Esophagus squamous epithelium (tissue), 5 donors: Measurements from ENCODE around the gene ACTA1. TPM values are rescaled to one million over a fixed set of nuclear protein-coding genes. Genes with fewer than 3 reads are reported as not detected.
A peak's percentile ranks its signal among the peaks of the same experiment; 100 is the strongest.
"Not testable (repeated sequence)": the region's sequence is repeated elsewhere in the genome, so short reads cannot be mapped to it uniquely, and the experiment has no call there.

ENCODE experiments used
- DNase-seq: peaks from one replicate; lab custom pipeline; 2025; lab: John Stamatoyannopoulos, UW
- H3K27ac ChIP-seq, 4 donors: fragments of 200-600 bp; sonication (generic); one replicate each; pipeline ENCODE4 v1.5.1; 2016 to 2019; ENCODE audit warnings: mild to moderate bottlenecking in 1 of 4
- H3K27me3 ChIP-seq, 4 donors: fragments of 200-600 bp; sonication (generic); 1 replicate in 3 of 4; 2 replicates in 1 of 4; pipeline versions ENCODE4 v1.5.1 to v1.6.0; 2017 to 2021; ENCODE audit warnings: antibody characterized with exemption in 1 of 4
- H3K36me3 ChIP-seq, 3 donors: fragments of 200-600 bp; sonication (generic); one replicate each; pipeline ENCODE4 v1.5.1; 2016 to 2019
- H3K4me1 ChIP-seq, 3 donors: fragments of 200-600 bp; sonication (generic); one replicate each; pipeline ENCODE4 v1.5.1; 2017 to 2019
- H3K4me3 ChIP-seq, 4 donors: fragments of 200-600 bp; sonication (generic); 1 replicate in 3 of 4; 2 replicates in 1 of 4; pipeline ENCODE4 v1.5.1; 2016 to 2019; ENCODE audit warnings: mild to moderate bottlenecking in 2 of 4, moderate library complexity in 1 of 4
- H3K9me3 ChIP-seq, 3 donors: fragments of 200-600 bp; sonication (generic); one replicate each; pipeline ENCODE4 v1.5.1; 2016 to 2019
- POLR2A ChIP-seq, 4 donors: fragments of 450-650 bp; IDR thresholded peaks; one replicate each; pipeline ENCODE4 v1.6.1; 2017; ENCODE audit warnings: antibody characterized with exemption in 4 of 4, mild to moderate bottlenecking in 4 of 4, moderate library complexity in 3 of 4
- WGBS, 2 donors: methylation state at CpG; one replicate each; pipeline ENCODE4 v1.1.5; 2018; 5-methylcytosine and 5-hydroxymethylcytosine counted together
- intact Hi-C: fragments of 100-400 bp; cut with DNase I; formaldehyde crosslinking; loops from one replicate; pipeline ENCODE4 v1.15.0; 2022
- total RNA-seq, 4 donors: library from RNA; depleted of rRNA; stranded (reverse); fragments of >200 nt; gene quantifications; one replicate each; pipeline ENCODE4 v1.1.0, GENCODE V29; 2016
- TF ChIP-seq, protein P1 (sequence below), 6 experiments: fragments of 450-650 bp in 4 of 6; fragments of 200-600 bp in 2 of 6; sonication (generic) in 2 of 6; IDR thresholded peaks; one replicate each; pipeline ENCODE4 v1.5.1; 2016 to 2019; ENCODE audit warnings: antibody characterized with exemption in 6 of 6, mild to moderate bottlenecking in 4 of 6, moderate library complexity in 4 of 6
- donor health status: DM: yes; HTN: yes; CAD: no.

The ACTA1 gene
- under 1 TPM in 3 of 4 donors, not detected in 1; 0.19 to 0.75 (median 0.26) TPM for total RNA-seq

DNA sequence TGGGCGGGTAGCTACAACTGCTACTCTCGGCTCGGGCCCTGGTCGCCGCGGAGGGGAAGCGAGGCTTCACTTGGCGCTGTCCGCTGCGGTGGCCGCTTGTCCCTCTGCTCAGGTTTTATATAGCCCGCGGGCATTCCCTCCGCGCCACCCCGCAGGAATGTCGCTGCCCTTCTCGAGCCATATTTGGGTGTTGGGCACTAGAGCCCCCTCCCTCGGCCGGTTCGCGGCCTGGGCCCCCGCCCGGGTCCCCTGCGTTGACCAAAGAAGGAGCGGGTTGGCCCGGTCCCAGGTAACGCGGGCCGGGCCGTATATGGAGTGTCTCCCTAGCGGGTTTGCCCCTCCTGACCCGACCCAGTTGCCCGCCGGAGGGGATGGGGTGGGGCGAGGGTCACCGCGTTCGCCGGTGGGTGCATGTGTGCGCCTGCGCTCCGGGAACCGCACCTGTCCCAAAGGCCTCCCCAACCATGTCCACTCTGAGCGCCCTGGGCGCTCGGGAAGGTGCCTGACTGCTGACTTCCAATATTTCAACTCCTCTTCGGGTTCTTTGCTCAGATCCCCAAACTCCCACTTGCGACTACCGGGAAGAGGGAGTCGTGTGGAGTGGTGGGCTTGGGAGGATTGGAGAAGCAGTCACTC lies at the start of gene ACTA1:
ACTA1 (minus strand) TSS at position 90 of the 636 bp plus-strand sequence. CDS start 979 bp downstream, outside the sequence.
- Histone ChIP-seq H3K27me3 (peaks cover 37 to 74% (median 44%) of the 10 kb centered on the region in 4 donors), H3K4me3 (peak within 1 kb of the TSS in 1 of 4 donors; percentile 23), H3K4me1 (peaks cover 19 to 43% (median 21%) of the 10 kb centered on the region in 3 donors), H3K27ac (no peak within 1 kb of the TSS), H3K36me3 (peaks cover 0 to 4% (median 0%) of the 10 kb centered on the region in 3 donors), H3K9me3 (no peaks in the 10 kb centered on the region)
- no peak for TF ChIP-seq POLR2A (IDR thresholded peaks at IDR 0.05)
- TF ChIP-seq, protein P1, sequence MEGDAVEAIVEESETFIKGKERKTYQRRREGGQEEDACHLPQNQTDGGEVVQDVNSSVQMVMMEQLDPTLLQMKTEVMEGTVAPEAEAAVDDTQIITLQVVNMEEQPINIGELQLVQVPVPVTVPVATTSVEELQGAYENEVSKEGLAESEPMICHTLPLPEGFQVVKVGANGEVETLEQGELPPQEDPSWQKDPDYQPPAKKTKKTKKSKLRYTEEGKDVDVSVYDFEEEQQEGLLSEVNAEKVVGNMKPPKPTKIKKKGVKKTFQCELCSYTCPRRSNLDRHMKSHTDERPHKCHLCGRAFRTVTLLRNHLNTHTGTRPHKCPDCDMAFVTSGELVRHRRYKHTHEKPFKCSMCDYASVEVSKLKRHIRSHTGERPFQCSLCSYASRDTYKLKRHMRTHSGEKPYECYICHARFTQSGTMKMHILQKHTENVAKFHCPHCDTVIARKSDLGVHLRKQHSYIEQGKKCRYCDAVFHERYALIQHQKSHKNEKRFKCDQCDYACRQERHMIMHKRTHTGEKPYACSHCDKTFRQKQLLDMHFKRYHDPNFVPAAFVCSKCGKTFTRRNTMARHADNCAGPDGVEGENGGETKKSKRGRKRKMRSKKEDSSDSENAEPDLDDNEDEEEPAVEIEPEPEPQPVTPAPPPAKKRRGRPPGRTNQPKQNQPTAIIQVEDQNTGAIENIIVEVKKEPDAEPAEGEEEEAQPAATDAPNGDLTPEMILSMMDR (IDR thresholded peaks at IDR 0.05) = no peak
- no peak for DNase-seq
- intact Hi-C loops = no loop called here
- WGBS, 2 donors = 5% methylated on average over 11 of the region's 51 CpGs; no CpG with 5 or more reads in 1 of the 2 donors

DNA sequence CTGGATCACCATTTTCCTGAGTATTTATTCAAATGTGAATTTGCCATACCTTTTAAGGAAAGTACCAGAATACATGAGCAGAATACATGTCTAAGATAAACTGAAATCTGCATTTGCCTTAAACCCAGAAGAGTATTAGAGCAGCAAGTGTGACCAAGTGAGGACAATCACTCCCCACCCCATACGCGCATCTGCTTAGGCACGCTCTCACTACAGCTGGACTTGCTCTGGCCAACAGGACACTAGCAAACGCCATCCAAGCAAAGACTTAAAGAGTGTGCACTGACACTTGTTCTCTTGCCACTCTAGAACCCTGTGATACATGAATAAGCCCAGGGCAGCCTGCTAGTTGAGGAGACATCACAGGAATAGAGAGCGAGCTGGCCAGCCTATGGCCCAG lies 48.6 kb upstream of the ACTA1 start:
- Histone ChIP-seq H3K9me3 (no peaks in the 10 kb centered on the region), H3K4me1 (no peaks in the 10 kb centered on the region), H3K36me3 (peaks cover 4 to 98% (median 42%) of the 10 kb centered on the region in 3 donors), H3K27ac (no peak overlapping the region), H3K4me3 (no peak overlapping the region), H3K27me3 (no peaks in the 10 kb centered on the region)
- WGBS, 2 donors = 93 to 97% methylated on average over 4 of the region's 5 CpGs
- no peak for TF ChIP-seq POLR2A (IDR thresholded peaks at IDR 0.05)
- TF ChIP-seq, protein P1 (IDR thresholded peaks at IDR 0.05) = no peak
- intact Hi-C loops = loop anchor here (5.0 kb wide), 1 partner anchor 220 kb away; no protein-coding TSS in a partner anchor
- DNase-seq = no peak

DNA sequence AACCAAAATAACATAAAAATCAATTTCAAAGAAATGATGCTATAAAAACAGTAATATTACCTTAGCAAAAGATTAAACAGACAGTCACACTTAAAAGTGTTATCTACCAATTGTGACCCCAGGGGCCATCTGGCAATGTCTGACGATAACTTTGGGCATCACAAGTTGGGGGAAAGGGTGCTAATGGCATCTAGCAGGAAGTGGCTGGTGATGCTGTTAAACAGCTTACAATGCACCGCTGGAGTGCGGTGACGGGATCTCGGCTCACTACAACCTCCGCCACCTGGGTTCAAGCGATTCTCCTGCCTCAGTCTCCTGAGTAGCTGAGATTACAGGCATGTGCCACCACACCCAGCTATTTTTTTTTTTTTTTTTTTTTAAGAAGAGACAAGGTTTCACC lies 46.6 kb upstream of the ACTA1 start:
- no peaks in the 10 kb centered on the region for H3K4me1 ChIP-seq
- no peaks in the 10 kb centered on the region for H3K27me3 ChIP-seq
- no peak overlapping the region for H3K27ac ChIP-seq
- no peak overlapping the region for H3K4me3 ChIP-seq
- peaks cover 0 to 98% (median 38%) of the 10 kb centered on the region in 3 donors for H3K36me3 ChIP-seq
- WGBS, 2 donors = 92 to 96% methylated on average over 7 of the region's 7 CpGs
- no peaks in the 10 kb centered on the region for H3K9me3 ChIP-seq
- TF ChIP-seq POLR2A (IDR thresholded peaks at IDR 0.05) = no peak
- TF ChIP-seq, protein P1 (IDR thresholded peaks at IDR 0.05) = no peak
- DNase-seq = no peak
- intact Hi-C loops = loop anchor here (5.0 kb wide), 1 partner anchor 218 kb away; no protein-coding TSS in a partner anchor

DNA sequence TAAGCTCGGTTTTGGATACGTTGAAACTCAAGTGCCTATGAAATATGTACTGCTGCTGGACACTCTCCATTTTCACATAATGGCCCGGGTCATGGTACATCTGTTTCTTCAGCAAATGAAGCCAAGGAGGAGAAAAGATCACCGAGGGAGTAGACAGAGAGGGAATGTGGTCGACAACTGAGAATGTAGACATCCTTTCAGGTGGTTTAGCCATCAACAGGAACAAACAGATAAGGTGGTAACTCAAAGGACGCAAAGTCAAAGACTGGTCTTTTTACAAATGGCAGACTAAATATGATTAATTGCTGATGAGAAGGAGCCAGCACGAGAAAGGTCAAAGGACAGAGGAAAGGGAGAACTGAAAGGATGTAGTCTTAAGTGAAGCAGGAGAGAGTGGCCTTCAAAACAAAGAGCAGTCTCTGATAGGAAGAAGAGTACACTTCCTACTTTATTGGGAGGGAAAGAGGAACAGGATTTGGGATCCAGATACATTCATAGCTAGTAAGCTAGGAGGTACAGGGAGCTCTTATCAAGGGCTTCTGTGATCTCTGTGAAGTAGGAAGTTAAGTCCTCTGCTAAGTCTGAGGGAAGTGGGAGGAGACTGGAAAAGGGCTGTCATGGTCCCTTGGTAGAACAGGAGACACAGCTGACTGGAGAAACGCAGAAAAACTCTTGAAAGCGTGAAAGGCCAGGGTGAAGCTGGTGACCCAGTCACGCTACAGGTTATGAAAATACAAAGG lies 45.9 kb upstream of the ACTA1 start:
- Histone ChIP-seq H3K4me3 (no peak overlapping the region), H3K36me3 (peaks cover 0 to 98% (median 40%) of the 10 kb centered on the region in 3 donors), H3K27ac (no peak overlapping the region), H3K9me3 (no peaks in the 10 kb centered on the region), H3K27me3 (no peaks in the 10 kb centered on the region), H3K4me1 (no peaks in the 10 kb centered on the region)
- intact Hi-C loops = loop anchor here (5.0 kb wide), 1 partner anchor 218 kb away; no protein-coding TSS in a partner anchor
- TF ChIP-seq POLR2A (IDR thresholded peaks at IDR 0.05) = no peak
- TF ChIP-seq, protein P1 (IDR thresholded peaks at IDR 0.05) = no peak
- DNase-seq = no peak
- WGBS, 2 donors = 68 to 76% methylated on average over 10 of the region's 10 CpGs

DNA sequence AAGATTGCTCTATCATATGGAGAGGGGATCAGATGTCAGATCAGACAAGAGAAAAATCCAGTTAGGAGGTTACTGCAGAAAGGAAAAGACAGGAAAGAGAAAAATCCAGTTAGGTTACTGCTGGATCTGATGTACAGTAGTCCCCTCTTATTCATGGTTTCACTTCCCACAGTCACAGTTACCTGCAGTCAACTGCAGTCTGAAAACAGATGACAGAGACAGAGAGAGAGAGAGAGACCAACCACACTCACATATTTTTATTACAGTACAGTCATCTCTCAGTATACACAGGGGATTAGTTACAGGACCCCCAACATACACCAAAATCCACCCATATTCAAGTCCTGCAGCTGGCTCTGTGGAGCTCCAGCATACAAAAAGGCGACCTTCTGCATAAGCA lies 45.0 kb upstream of the ACTA1 start:
- no peak overlapping the region for H3K27ac ChIP-seq
- WGBS, 2 donors = 83 to 92% methylated on average over 1 of the region's 1 CpG
- H3K9me3 ChIP-seq = no peaks in the 10 kb centered on the region
- no peaks in the 10 kb centered on the region for H3K4me1 ChIP-seq
- DNase-seq = no peak
- intact Hi-C loops = no loop called here
- TF ChIP-seq, protein P1 (IDR thresholded peaks at IDR 0.05) = no peak
- no peak for TF ChIP-seq POLR2A (IDR thresholded peaks at IDR 0.05)
- H3K36me3 ChIP-seq = peaks cover 0 to 98% (median 41%) of the 10 kb centered on the region in 3 donors
- H3K27me3 ChIP-seq = no peaks in the 10 kb centered on the region
- no peak overlapping the region for H3K4me3 ChIP-seq

DNA sequence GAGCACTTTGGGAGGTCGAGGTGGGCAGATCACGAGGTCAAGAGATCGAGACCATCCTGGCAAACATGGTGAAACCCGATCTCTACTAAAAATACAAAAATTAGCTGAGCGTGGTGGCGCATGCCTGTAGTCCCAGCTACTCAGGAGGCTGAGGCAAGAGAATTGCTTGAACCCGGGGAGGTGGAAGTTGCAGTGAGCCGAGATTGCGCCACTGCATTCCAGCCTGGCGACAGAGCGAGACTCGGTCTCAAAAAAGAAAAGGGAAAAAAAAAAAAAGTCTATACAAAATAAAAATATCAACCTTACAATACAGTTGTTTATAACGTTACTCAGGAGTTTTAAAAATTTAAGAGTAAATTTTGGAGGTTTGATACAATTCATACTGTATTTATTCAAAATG lies 42.0 kb upstream of the ACTA1 start:
- H3K36me3 ChIP-seq = peaks cover 0 to 98% (median 28%) of the 10 kb centered on the region in 3 donors

More for the DNA sequence above, 42.0 kb upstream of the ACTA1 start:
- H3K4me3 ChIP-seq, DNase-seq, H3K27me3 ChIP-seq, H3K9me3 ChIP-seq, H3K27ac ChIP-seq, H3K4me1 ChIP-seq, intact Hi-C loops: not testable (repeated sequence)
- WGBS, 2 donors = 84 to 91% methylated on average over 13 of the region's 13 CpGs
